GM12878 (cell line): ENCODE data around the gene TNK1. TPM values are rescaled to one million over a fixed set of nuclear protein-coding genes. Genes with fewer than 3 reads are reported as not detected.

Experiments
- ATAC-seq: fragments of 200-7000 bp; cut with Tn5 transposase; 3 replicates; pipeline ENCODE4 v1.9.1; 2020; ENCODE audit warnings: mild to moderate bottlenecking, moderate library complexity
- BruUV-seq: library from RNA; stranded (reverse); fragments of 400-500 nt; replicated peaks from 2 replicates; lab custom pipeline; 2021; lab: Mats Ljungman, UMichigan
- CTCF ChIA-PET: fragments of 300-600 bp; sonication (Branson Sonifier 250); formaldehyde crosslinking; extraction: SDS; loops from one replicate; lab custom pipeline; 2021; ENCODE audit warnings: inconsistent platforms; lab: Yijun Ruan, JAX
- POLR2A ChIA-PET: fragments of 350-600 bp; formaldehyde crosslinking; extraction: SDS; loops from one replicate; lab custom pipeline; 2021; ENCODE audit warnings: inconsistent platforms; lab: Charles Lee
- RAD21 ChIA-PET: fragments of 300-600 bp; sonication (Branson Sonifier 250); formaldehyde crosslinking; loops from one replicate; lab custom pipeline; 2023; ENCODE audit warnings: antibody characterized with exemption; ENCODE audit not compliant: unreplicated experiment; lab: Charles Lee
- SMC1A ChIA-PET: fragments of 300-600 bp; sonication (Branson Sonifier 250); formaldehyde crosslinking; loops from one replicate; lab custom pipeline; 2023; ENCODE audit not compliant: unreplicated experiment, uncharacterized antibody; lab: Charles Lee
- DNase-seq: peaks from one replicate; pipeline ENCODE4 v3.0.0-alpha.2; 2011; ENCODE audit warnings: low read depth, low spot score
- FAIRE-seq: peaks from 3 replicates; lab custom pipeline; 2011; peaks lifted over from hg19 to GRCh38; lab: Jason Lieb, UNC
- H2AFZ ChIP-seq: 2 replicates; pipeline ENCODE4 v1.6.0; 2011; ENCODE audit warnings: low read depth, low read length, control low read depth; ENCODE audit not compliant: control insufficient read depth
- H3K27ac ChIP-seq: 2 replicates; pipeline ENCODE4 v1.5.1; 2011; ENCODE audit warnings: control low read depth; ENCODE audit not compliant: control insufficient read depth, insufficient read depth
- H3K27me3 ChIP-seq, 2 experiments: replicated peaks in 1 of 2; 2 replicates each; pipeline versions ENCODE4 v1.6.0 to v1.6.1; 2011; ENCODE audit warnings: low read length in 1 of 2; ENCODE audit not compliant: control insufficient read depth in 2 of 2, insufficient read depth in 2 of 2
- H3K36me3 ChIP-seq, 2 experiments: 2 replicates each; pipeline ENCODE4 v1.5.1; 2011; ENCODE audit warnings: low read length in 1 of 2; ENCODE audit not compliant: control insufficient read depth in 2 of 2, insufficient read depth in 2 of 2
- H3K4me1 ChIP-seq: 2 replicates; pipeline ENCODE4 v1.6.1; 2011; ENCODE audit warnings: mild to moderate bottlenecking, low read length, moderate library complexity, mixed read lengths; ENCODE audit not compliant: control insufficient read depth, insufficient read depth
- H3K4me2 ChIP-seq: 2 replicates; pipeline ENCODE4 v1.6.0; 2011; ENCODE audit warnings: control low read depth; ENCODE audit not compliant: control insufficient read depth, insufficient read depth
- H3K4me3 ChIP-seq: fragments of 200-600 bp; sonication (generic); 2 replicates; pipeline ENCODE4 v1.5.1; 2016
- H3K79me2 ChIP-seq: 2 replicates; pipeline ENCODE4 v1.6.0; 2011; ENCODE audit warnings: low read length; ENCODE audit not compliant: control insufficient read depth, insufficient read depth
- H3K9ac ChIP-seq: 2 replicates; pipeline ENCODE4 v1.8.0; 2011; ENCODE audit warnings: low read length, control low read depth, mixed read lengths; ENCODE audit not compliant: control insufficient read depth, insufficient read depth
- H3K9me3 ChIP-seq: replicated peaks from 3 replicates; pipeline ENCODE4 v1.5.1; 2011; ENCODE audit warnings: mild to moderate bottlenecking, low read length; ENCODE audit not compliant: control insufficient read depth, insufficient read depth
- H4K20me1 ChIP-seq: 2 replicates; pipeline ENCODE4 v1.6.0; 2011; ENCODE audit not compliant: control insufficient read depth, insufficient read depth
- CEBPB ChIP-seq, 2 experiments: fragments of 150-350 bp in 1 of 2; IDR thresholded peaks; 2 replicates each; pipeline ENCODE4 v1.6.1; 2012 to 2014; ENCODE audit warnings: low read depth in 2 of 2, low read length in 2 of 2, borderline replicate concordance in 1 of 2, inconsistent platforms in 1 of 2
- MEF2B ChIP-seq: fragments of 450-650 bp; IDR thresholded peaks from 2 replicates; pipeline ENCODE4 v1.6.1; 2018; ENCODE audit warnings: mild to moderate bottlenecking, moderate library complexity; ENCODE audit not compliant: partially characterized antibody, poor library complexity, severe bottlenecking
- RB1 ChIP-seq: fragments of 450-650 bp; formaldehyde crosslinking; IDR thresholded peaks from 2 replicates; pipeline ENCODE4 v1.6.1; 2017; ENCODE audit warnings: mild to moderate bottlenecking, borderline replicate concordance
- WGBS: methylation state at CpG from one replicate; pipeline ENCODE4 v1.1.6; 2016; ENCODE audit warnings: low lambda C conversion rate; ENCODE audit not compliant: insufficient replicate concordance, insufficient coverage; ENCODE audit errors: missing lambda C conversion rate; 5-methylcytosine and 5-hydroxymethylcytosine counted together
- in situ Hi-C: fragments of 300-500 bp; cut with MboI; formaldehyde crosslinking; loops from 9 replicates; pipeline ENCODE4 v1.14.3; 2018; ENCODE audit warnings: mixed read lengths
- intact Hi-C: fragments of 100-400 bp; cut with micrococcal nuclease; formaldehyde crosslinking; loops from one replicate; pipeline ENCODE4 v1.14.2; 2022; ENCODE audit not compliant: unreplicated experiment
- polyA plus RNA-seq, 11 experiments: library from polyadenylated mRNA; depleted of rRNA in 4 of 11; unstranded in 6 of 11; stranded (reverse) in 5 of 11; fragments of >200 nt; fragmentation: Nextera tagmentation in 4 of 11; fragmentation: Illumina TruSeq in 1 of 11; extraction: Ambion mirVana in 4 of 11; extraction: Trizol in 1 of 11; gene quantifications; 1 replicate in 1 of 11; 2 replicates in 10 of 11; pipeline versions ENCODE4 v1.2.1 to v1.2.3, GENCODE V29; 2011 to 2016; ENCODE audit warnings: inconsistent platforms in 2 of 11, missing spikeins in 2 of 11, low read depth in 1 of 11
- total RNA-seq, 4 experiments: library from RNA; depleted of rRNA in 3 of 4; stranded (reverse); fragments of >200 nt in 3 of 4; fragmentation: Illumina TruSeq in 1 of 4; extraction: Trizol in 1 of 4; gene quantifications; 2 replicates each; pipeline versions ENCODE4 v1.2.1 to v1.2.3, GENCODE V29; 2013 to 2021
- TF ChIP-seq, protein P1 (sequence below): fragments of 450-650 bp; formaldehyde crosslinking; IDR thresholded peaks from 2 replicates; pipeline ENCODE4 v1.4.0; 2022; ENCODE audit warnings: mild to moderate bottlenecking, moderate library complexity
- TF ChIP-seq, protein P2 (sequence below): fragments of 450-650 bp; IDR thresholded peaks from 2 replicates; pipeline ENCODE4 v1.6.1; 2017; ENCODE audit warnings: mild to moderate bottlenecking, moderate library complexity

Gene TNK1
- total and polyA plus RNA-seq, 10 of the 15 experiments (the other 5 are each of a cell fraction or from before 2014, with no cell fraction given) = 0.06 to 2.5 (median 0.70) TPM

DNA sequence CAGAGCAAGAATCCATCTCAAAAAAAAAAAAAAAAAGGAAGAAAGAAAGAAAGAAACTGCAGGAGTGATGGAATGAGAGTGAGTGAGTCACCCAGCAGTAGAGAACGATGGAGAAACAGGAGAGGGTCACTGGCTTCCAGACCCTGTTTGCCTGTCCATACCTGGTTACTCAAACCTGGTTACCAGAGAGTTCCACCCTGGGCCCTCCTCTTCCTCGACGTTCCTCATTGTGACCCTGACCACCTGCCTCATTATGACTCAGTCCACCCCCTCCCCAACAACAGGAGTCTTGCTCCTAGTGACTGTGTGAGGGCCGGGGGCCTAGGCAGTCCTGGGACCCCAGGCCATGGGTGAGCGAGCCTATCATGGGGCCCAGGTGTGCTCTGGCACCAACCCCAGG, 47.7 kb downstream of the TNK1 start, which contains the start of gene SPEM3 (continued):
- TF ChIP-seq, protein P1, sequence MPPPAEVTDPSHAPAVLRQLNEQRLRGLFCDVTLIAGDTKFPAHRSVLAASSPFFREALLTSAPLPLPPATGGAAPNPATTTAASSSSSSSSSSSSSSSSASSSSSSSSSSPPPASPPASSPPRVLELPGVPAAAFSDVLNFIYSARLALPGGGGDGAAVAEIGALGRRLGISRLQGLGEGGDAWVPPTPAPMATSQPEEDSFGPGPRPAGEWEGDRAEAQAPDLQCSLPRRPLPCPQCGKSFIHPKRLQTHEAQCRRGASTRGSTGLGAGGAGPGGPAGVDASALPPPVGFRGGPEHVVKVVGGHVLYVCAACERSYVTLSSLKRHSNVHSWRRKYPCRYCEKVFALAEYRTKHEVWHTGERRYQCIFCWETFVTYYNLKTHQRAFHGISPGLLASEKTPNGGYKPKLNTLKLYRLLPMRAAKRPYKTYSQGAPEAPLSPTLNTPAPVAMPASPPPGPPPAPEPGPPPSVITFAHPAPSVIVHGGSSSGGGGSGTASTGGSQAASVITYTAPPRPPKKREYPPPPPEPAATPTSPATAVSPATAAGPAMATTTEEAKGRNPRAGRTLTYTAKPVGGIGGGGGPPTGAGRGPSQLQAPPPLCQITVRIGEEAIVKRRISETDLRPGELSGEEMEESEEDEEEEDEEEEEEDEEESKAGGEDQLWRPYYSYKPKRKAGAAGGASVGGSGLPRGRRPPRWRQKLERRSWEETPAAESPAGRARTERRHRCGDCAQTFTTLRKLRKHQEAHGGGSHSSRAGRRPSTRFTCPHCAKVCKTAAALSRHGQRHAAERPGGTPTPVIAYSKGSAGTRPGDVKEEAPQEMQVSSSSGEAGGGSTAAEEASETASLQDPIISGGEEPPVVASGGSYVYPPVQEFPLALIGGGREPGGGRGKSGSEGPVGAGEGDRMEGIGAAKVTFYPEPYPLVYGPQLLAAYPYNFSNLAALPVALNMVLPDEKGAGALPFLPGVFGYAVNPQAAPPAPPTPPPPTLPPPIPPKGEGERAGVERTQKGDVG (CRISPR knock-in tag) = no peak

DNA sequence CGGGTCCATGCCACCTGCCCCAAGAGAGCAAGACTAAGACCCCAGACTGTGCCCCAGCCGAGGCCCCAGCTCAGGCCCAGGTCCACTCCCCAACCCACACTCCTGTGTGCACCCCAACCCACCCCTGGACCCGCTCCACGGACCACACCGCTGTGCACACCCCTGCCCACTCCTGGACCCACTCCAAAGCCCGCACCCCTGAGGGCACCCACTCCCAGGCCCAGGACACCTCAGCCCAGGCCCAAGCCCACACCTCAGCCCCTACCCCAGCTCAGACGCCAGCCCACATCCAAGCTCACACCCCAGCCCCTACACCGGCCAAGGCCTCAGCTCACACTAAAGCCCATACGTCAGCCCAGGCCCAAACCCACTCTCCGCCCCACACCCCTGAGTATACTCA, 48.8 kb downstream of the TNK1 start:
- ChIA-PET RAD21 (no interaction called here), POLR2A (no interaction called here), CTCF (interaction anchor here (0.6 kb wide), 1 partner anchor 117 kb away, joined by 3 read pairs; no protein-coding TSS in a partner anchor), SMC1A (no interaction called here)
- no peak overlapping the region for H3K27ac ChIP-seq
- H4K20me1 ChIP-seq = no peaks in the 10 kb centered on the region
- FAIRE-seq (no peak), ATAC-seq (no peak), DNase-seq (no peak)
- intact Hi-C loops (loop anchor here (10.0 kb wide), 1 partner anchor 385 kb away; the partner anchor contains the start of gene SLC16A11), in situ Hi-C loops (no loop called here)
- no peaks in the 10 kb centered on the region for H3K79me2 ChIP-seq
- H3K27me3 ChIP-seq = no peaks in the 10 kb centered on the region; a peak in 1 of 4 replicates
- H3K4me1 ChIP-seq = no peaks in the 10 kb centered on the region
- H3K4me3 ChIP-seq = no peak overlapping the region
- no peak overlapping the region for H3K4me2 ChIP-seq
- no peak for TF ChIP-seq MEF2B
- TF ChIP-seq, protein P2, sequence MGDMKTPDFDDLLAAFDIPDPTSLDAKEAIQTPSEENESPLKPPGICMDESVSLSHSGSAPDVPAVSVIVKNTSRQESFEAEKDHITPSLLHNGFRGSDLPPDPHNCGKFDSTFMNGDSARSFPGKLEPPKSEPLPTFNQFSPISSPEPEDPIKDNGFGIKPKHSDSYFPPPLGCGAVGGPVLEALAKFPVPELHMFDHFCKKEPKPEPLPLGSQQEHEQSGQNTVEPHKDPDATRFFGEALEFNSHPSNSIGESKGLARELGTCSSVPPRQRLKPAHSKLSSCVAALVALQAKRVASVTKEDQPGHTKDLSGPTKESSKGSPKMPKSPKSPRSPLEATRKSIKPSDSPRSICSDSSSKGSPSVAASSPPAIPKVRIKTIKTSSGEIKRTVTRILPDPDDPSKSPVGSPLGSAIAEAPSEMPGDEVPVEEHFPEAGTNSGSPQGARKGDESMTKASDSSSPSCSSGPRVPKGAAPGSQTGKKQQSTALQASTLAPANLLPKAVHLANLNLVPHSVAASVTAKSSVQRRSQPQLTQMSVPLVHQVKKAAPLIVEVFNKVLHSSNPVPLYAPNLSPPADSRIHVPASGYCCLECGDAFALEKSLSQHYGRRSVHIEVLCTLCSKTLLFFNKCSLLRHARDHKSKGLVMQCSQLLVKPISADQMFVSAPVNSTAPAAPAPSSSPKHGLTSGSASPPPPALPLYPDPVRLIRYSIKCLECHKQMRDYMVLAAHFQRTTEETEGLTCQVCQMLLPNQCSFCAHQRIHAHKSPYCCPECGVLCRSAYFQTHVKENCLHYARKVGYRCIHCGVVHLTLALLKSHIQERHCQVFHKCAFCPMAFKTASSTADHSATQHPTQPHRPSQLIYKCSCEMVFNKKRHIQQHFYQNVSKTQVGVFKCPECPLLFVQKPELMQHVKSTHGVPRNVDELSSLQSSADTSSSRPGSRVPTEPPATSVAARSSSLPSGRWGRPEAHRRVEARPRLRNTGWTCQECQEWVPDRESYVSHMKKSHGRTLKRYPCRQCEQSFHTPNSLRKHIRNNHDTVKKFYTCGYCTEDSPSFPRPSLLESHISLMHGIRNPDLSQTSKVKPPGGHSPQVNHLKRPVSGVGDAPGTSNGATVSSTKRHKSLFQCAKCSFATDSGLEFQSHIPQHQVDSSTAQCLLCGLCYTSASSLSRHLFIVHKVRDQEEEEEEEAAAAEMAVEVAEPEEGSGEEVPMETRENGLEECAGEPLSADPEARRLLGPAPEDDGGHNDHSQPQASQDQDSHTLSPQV = no peak
- no peak for TF ChIP-seq RB1
- TF ChIP-seq CEBPB (IDR thresholded peaks at IDR 0.05; ENCODE audit: borderline replicate concordance in 1 of 2, low read depth in 2 of 2, low read length in 2 of 2) = no peak
- no peaks in the 10 kb centered on the region for H3K36me3 ChIP-seq
- H2AFZ ChIP-seq = no peak overlapping the region
- H3K9ac ChIP-seq = no peak overlapping the region
- H3K9me3 ChIP-seq = no peaks in the 10 kb centered on the region
- no TSS peak for BruUV-seq
- WGBS = 44% methylated on average over 10 of the region's 10 CpGs
